ENCODE data around the gene EPS8L1.
"Not testable (repeated sequence)": the region's sequence is repeated elsewhere in the genome, so short reads cannot be mapped to it uniquely, and the experiment has no call there.

EPS8L1 gene

GRCh38 chr19:55096061-55096701 lies 20.5 kb downstream of the EPS8L1 start:
- DNase-seq = no peak

DNA sequence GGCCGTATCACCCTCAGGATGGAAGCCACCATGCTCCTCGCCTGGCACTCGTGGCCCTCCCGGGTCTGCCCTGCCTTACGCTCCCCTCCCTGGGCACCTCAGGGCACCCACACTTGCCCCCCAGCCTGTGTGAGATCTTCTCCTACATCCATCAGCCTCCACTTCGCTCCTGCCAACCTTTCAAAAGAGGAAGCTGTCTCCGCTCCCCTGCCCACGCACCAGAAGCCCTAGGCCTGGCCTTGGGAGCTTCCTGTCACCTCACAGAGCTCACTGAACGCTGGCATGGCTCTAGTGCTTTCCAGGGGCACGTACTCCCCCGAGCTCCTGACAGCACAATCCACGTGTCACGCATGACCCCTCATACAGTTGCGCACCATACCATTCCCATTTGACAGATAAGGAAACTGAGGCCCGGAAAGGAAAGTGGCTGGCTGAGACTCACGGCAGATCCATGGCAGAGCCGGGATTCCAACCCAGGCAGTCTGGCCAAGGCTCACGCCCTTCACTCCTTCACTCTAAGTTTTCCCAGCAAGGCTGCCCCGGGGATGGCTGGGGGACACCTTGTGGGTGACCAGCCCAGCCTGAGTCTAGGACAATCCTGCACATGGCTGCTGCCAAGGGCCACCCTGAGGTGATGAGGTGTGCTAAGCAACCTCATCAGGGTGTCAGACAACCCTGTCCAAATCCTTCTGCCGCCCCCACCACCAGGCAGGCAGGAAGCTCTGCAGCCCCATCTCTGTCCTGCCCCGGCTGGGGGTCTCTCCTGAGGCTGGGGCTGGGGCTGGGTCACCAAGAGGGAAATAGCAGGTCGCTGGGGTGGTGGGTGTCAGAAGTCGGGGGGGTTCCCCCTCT lies 22.4 kb downstream of the EPS8L1 start:
- no peak for DNase-seq

GRCh38 chr19:55098716-55099556 lies 23.3 kb downstream of the EPS8L1 start:
- no peak for DNase-seq

DNA sequence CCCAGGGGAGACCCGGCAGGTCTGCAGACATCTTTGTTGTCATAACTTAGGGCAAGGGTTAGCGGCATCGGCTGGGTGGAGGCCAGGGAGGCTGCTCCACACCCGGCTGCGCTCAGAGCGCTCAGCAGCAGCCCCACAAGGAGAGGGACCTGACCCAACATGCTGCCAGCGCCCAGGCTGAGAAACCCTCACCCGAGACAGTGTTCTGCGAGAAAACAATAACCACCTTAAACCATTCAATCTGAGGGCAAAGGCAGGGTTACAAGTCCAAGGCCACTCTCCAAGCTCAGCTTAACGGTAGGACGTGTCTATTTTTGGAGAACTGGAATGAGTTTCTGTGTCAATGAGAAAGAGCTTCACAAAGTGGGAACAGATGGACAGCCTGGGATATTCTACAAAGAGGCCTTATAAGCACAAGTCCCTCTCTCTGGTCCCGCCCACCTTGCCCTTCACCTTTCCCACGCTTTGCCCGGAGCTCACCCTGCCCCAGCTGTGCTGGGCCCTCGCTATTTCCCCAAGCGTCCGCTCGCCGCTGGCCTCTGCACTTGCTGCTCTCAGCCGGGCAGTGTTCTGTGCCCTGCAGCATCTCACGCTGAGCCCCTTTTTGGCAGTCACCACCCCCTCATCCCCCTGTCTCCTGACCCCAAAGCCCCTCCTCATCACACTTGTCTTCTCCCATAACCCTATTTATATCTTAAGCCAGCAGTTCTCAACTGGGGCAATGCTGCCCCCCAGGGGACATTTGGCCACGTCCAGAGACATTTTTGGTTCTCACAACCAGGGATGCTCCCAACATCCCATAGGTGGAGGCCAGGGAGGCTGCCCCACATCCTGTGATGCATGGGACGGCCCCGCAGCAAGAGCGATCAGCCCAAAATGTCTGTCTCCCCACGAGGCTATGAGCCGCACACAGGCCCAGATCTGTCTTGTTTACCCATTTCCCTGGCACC lies 24.2 kb downstream of the EPS8L1 start:
- no peak for DNase-seq

DNA sequence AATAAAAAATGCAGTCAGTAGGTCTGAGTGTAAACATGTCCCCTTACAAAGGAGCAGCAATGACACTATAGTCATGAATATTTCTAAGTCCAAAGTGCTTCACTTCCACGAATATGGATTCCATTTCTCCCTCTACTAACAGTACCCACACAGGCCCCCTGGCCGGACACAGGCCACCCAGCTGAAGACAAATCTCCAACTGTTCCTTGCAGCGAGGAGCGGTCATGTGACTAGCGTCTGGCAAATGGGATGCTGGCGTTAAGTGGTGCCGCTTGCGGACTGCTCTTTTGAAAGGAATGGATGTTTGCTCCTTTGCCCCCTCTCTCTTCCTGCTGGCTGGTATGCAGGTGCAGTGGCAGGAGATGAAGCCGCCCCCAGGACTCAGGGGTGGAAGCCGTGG lies 25.6 kb downstream of the EPS8L1 start:
- no peak for DNase-seq

DNA sequence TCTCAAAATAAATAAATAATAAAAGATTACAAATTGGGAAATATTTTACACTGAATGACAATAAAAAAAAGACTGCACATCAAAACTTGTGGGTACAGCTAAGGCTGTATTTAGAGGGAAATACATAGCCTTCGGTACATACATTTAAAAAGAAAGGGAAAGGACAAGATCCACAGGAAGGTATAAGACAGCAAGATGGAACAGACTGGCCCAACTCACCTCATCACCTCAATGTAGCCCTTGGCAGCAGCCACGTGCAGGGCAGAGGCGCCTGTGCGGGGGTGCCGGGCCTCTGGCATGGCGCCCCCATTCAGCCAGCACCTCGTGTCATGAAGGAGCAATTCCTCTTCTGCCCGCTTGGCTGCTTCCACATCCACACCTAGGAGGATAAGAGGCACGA lies 27.5 kb downstream of the EPS8L1 start:
- DNase-seq = no peak

DNA sequence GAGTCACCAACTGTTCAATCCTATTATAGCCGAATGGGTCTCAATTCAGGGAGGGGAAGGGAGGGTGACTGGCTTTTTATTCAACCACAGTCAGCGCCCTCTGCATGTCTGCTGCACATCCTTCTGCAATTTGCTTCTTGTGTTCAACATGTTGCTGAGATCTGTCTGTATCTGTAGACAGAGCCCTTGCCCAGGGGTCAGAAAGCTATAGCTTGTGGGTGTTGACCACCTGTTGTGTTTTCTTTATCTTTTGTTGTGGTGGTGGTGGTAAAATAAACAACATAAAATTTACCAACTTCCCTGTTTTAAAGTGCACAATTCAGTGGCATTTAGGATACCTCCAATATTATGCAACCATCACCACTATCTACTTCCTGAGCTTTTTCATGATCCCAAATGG lies 29.6 kb downstream of the EPS8L1 start:
- no peak for DNase-seq

DNA sequence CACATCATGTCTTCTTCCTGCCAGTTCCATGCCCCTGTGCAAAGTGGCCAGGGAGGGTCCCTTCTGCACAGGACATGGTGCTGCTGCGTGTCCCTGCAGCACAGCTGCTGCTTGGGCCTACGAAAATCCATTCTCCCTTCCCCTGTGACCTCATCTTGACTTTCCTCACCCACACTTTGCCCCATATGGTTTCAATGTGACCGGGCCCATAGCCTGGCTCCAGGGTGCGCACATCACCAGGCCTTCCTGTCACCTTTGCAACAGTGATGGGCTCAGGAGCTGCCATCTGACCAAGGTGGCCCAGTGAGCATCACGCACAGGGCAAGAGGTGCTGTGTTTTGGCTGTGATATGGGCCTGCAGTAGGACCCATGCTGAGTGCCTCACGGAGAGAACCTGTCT lies 30.9 kb downstream of the EPS8L1 start:
- no peak for DNase-seq

- DNase-seq = not testable (repeated sequence)
These were observed 31.6 kb downstream of the EPS8L1 start for GRCh38 chr19:55107252-55107651.

GRCh38 chr19:55109527-55110291 lies 34.0 kb downstream of the EPS8L1 start:
- no peak for DNase-seq

DNA sequence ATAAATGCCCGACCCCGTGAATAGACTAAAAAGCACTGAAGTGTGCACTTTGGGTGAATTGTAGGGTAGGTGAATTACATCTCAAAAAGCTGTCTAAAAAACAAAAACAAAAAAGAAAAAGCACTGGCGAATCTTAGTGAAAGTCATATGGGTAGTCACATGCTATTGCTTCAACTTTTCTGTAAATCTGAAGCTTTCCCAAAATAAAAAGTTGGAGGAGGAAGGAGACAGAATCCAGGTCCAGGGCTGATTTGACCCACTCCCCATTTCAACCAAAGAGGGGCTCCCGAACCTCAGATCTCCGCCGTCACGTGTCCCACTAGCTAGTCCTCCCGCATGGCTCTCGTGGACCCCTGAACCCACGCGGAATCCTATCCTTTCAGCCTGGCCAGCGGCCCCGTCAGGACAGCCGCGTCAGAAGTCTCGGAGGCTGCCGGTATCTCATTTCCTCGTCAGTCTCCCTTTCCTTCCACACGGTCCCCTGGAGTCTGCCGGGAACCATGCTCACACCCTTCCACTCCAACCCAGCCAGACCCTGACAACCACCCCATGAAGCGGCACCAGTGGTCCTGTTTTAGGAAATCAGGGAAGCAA lies 35.7 kb downstream of the EPS8L1 start:
- no peak for DNase-seq

- no peak for DNase-seq
These were observed 36.6 kb downstream of the EPS8L1 start for GRCh38 chr19:55112246-55112776.

DNA sequence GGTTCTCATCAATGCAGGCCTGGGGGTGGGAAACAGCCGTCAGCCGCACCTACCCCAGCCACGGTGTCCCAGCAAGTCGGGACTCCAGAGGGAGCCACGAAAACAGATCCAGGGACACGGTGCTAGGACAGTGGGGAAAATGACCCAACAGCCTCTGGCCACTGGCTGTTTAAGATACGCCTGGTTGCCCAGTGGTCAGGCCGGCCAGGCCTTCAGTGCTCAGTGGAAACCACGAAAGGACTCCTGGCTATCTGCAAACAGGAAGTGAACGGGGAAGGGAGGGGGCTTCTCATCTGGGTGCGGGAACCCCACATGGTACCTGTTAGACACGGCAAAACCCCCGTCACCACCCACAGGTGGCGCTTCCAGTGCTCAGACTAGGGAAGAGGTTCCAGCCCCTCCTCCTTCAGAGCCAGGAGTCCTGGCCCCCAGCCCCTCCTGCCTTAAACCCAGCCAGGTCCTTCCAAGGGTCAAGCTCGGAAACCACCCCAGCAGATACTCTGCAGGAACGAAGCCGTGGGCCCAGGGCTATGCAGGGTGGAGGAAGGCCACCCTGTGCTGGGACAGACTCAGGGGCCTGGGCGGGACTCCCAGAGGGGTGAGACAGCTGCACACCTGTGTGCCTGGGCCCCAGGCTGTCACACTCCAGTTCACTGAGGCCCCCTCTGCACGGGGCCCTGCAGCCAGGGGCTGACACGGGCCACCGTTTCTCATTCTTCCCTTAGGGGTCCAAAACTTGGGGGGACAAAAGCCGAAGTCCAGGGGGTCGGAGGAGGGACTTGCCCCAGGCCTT lies 37.3 kb downstream of the EPS8L1 start:
- no peak for DNase-seq

GRCh38 chr19:55113570-55114039 lies 37.9 kb downstream of the EPS8L1 start:
- DNase-seq = no peak

DNA sequence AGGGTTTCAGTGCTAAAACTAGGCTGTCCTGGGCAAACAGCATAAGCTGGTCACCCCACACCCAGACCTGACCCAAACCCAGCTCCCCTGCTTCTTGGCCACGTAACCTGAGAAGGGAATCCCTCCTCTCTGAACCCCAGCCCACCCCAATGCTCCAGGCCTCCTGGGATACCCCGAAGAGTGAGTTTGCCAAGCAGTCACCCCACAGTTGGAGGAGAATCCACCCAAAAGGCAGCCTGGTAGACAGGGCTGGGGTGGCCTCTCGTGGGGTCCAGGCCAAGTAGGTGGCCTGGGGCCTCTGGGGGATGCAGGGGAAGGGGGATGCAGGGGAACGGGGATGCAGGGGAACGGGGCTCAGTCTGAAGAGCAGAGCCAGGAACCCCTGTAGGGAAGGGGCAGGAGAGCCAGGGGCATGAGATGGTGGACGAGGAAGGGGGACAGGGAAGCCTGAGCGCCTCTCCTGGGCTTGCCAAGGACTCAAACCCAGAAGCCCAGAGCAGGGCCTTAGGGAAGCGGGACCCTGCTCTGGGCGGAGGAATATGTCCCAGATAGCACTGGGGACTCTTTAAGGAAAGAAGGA lies 39.0 kb downstream of the EPS8L1 start:
- DNase-seq = no peak

DNA sequence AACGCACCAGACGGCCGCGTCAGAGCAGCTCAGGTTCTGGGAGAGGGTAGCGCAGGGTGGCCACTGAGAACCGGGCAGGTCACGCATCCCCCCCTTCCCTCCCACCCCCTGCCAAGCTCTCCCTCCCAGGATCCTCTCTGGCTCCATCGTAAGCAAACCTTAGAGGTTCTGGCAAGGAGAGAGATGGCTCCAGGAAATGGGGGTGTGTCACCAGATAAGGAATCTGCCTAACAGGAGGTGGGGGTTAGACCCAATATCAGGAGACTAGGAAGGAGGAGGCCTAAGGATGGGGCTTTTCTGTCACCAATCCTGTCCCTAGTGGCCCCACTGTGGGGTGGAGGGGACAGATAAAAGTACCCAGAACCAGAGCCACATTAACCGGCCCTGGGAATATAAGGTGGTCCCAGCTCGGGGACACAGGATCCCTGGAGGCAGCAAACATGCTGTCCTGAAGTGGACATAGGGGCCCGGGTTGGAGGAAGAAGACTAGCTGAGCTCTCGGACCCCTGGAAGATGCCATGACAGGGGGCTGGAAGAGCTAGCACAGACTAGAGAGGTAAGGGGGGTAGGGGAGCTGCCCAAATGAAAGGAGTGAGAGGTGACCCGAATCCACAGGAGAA lies 39.9 kb downstream of the EPS8L1 start:
- DNase-seq = no peak

DNA sequence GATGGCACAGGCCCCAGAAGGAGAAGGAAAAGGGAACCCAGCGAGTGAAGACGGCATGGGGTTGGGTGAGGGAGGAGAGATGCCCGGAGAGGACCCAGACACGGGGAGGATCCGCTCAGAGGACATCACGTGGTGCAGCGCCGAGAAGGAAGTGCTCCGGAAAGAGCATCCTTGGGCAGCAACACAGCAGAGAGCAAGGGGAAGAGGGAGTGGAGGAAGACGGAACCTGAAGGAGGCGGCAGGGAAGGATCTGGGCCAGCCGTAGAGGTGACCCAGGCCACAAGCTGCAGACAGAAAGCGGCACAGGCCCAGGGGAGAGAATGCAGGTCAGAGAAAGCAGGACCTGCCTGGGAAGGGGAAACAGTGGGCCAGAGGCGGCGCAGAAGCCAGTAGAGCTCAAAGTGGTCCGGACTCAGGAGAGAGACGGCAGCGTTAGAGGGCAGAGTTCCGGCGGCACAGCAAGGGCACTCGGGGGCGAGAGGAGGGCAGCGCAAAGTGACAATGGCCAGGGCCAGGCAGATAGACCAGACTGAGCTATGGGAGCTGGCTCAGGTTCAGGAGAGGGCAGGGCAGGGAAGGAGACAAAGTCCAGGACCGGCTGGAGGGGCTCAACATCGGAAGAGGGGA lies 40.7 kb downstream of the EPS8L1 start:
- no peak for DNase-seq

- no peak for DNase-seq
These were observed 41.4 kb downstream of the EPS8L1 start, which contains the start of gene PPP1R12C for GRCh38 chr19:55116859-55117662. Gene PPP1R12C (minus strand): TSS chr19:55117637. CDS start chr19:55117543, 94 bp downstream.

Measured in NCI-H1048 (cell line).